RWPE2 (cell line): Measurements from ENCODE around the gene PRKG1.

Experiments used
- ATAC-seq: fragments of 200-7000 bp; cut with Tn5 transposase; 3 replicates; pipeline ENCODE4 v1.9.1; 2021; ENCODE audit warnings: low read depth
- DNase-seq: peaks from one replicate; pipeline ENCODE4 v3.0.0-alpha.2; 2020; ENCODE audit warnings: low spot score
- H3K27ac ChIP-seq: fragments of 450-650 bp; 2 replicates; pipeline ENCODE4 v1.5.1; 2017; ENCODE audit warnings: mild to moderate bottlenecking; ENCODE audit not compliant: poor library complexity, severe bottlenecking
- H3K27me3 ChIP-seq: fragments of 250-450 bp; sonication (Bioruptor Pico); 2 replicates; pipeline ENCODE4 v1.5.1; 2021; ENCODE audit warnings: mild to moderate bottlenecking, moderate library complexity; ENCODE audit not compliant: insufficient read depth, poor library complexity, severe bottlenecking
- H3K36me3 ChIP-seq: fragments of 250-450 bp; sonication (Bioruptor Pico); 2 replicates; pipeline ENCODE4 v1.5.1; 2020; ENCODE audit warnings: low read depth, mild to moderate bottlenecking, moderate library complexity
- H3K4me1 ChIP-seq: fragments of 250-450 bp; sonication (Bioruptor Pico); 2 replicates; pipeline ENCODE4 v1.5.1; 2021; ENCODE audit warnings: mild to moderate bottlenecking, moderate library complexity; ENCODE audit not compliant: insufficient read depth, poor library complexity, severe bottlenecking
- H3K4me3 ChIP-seq: fragments of 250-450 bp; sonication (Bioruptor Pico); 2 replicates; pipeline ENCODE4 v1.5.1; 2021; ENCODE audit warnings: mild to moderate bottlenecking, moderate library complexity; ENCODE audit not compliant: severe bottlenecking
- H3K9me3 ChIP-seq: fragments of 250-450 bp; sonication (Bioruptor Pico); 2 replicates; pipeline ENCODE4 v1.5.1; 2021; ENCODE audit warnings: mild to moderate bottlenecking, moderate library complexity; ENCODE audit not compliant: severe bottlenecking
- TF ChIP-seq, protein P1 (sequence below): fragments of 450-650 bp; IDR thresholded peaks from one replicate; pipeline ENCODE4 v1.5.1; 2017; ENCODE audit warnings: mild to moderate bottlenecking, moderate library complexity; ENCODE audit not compliant: poor library complexity, severe bottlenecking

PRKG1 gene

DNA sequence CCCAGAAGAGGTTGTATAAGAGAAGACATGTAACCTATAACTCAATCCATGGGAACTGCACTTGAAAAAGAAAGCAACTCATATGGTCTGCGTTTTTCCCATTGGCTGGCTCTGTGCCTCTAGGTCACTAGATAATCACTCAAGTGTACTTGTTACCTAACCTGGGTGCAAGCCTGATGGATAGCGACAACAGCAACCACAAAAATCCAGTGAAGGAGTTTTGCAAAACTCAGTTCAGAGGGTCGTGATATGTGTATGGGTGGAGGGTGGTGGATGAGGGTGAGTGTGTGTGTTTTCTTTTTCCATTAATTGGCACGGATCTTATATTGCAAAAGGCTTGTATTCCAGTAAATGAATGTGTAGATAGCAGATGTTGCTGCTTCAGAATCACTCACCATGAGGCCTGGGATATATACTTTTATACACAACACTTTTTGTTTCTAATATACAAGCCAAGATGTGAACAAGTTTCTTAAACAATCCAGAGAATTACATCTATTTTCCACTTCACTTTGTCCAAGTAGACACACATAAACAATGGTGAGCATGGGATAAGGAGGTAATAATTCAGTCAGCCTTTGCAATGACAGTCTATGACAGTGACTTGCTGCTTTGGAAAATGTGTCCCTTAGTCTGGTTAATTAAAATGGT lies 952.9 kb downstream of the PRKG1 start:
- no peak overlapping the region for H3K4me3 ChIP-seq
- TF ChIP-seq, protein P1, sequence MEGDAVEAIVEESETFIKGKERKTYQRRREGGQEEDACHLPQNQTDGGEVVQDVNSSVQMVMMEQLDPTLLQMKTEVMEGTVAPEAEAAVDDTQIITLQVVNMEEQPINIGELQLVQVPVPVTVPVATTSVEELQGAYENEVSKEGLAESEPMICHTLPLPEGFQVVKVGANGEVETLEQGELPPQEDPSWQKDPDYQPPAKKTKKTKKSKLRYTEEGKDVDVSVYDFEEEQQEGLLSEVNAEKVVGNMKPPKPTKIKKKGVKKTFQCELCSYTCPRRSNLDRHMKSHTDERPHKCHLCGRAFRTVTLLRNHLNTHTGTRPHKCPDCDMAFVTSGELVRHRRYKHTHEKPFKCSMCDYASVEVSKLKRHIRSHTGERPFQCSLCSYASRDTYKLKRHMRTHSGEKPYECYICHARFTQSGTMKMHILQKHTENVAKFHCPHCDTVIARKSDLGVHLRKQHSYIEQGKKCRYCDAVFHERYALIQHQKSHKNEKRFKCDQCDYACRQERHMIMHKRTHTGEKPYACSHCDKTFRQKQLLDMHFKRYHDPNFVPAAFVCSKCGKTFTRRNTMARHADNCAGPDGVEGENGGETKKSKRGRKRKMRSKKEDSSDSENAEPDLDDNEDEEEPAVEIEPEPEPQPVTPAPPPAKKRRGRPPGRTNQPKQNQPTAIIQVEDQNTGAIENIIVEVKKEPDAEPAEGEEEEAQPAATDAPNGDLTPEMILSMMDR = no peak

DNA sequence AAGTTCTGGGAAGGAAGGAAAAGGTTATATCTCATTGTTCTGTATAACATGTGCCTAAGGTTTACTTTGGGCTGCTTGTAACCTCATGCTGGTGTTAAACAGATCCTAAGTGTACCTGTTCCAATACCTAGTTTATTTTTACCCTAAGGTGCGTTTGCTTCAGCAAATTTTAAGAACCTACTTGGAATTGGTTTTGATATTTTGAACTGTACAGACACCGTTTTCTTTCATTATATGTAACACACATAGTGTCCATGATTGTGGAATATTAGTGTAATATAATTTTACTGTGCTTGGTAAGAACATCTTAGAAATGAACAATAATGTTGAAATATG lies 954.2 kb downstream of the PRKG1 start:
- no peak overlapping the region for H3K27ac ChIP-seq
- no peak for ATAC-seq

More for the DNA sequence above, 952.9 kb downstream of the PRKG1 start:
- H3K27me3 ChIP-seq = peaks cover 2% of the 10 kb centered on the region
- no peak for DNase-seq
- no peaks in the 10 kb centered on the region for H3K36me3 ChIP-seq
- no peak overlapping the region for H3K27ac ChIP-seq
- H3K4me1 ChIP-seq = no peaks in the 10 kb centered on the region
- no peaks in the 10 kb centered on the region for H3K9me3 ChIP-seq
- ATAC-seq = no peak

DNA sequence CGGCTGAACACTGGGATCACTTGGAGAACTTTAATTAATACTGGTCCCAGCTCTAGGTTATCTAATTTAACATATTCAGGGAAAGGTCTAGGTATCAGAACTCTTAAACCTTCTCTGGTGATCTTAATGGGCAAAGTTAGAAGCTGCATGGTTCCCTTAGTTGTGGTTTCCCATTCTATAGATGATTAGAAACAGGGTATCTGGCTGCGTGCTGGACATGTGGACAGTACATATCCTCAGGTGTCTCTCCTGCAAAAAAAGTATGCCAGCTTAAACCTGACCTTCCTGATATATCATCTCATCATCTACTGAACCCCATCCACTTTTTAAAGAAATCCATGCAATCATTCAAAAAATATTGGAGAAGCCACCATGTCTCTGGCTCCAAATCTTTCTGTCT lies 955.3 kb downstream of the PRKG1 start:
- DNase-seq = no peak
- H3K36me3 ChIP-seq = no peaks in the 10 kb centered on the region
- TF ChIP-seq, protein P1 = no peak
- no peaks in the 10 kb centered on the region for H3K9me3 ChIP-seq
- ATAC-seq = no peak
- no peaks in the 10 kb centered on the region for H3K4me1 ChIP-seq
- no peak overlapping the region for H3K27ac ChIP-seq
- no peak overlapping the region for H3K4me3 ChIP-seq
- H3K27me3 ChIP-seq = peaks cover 2% of the 10 kb centered on the region

More for the DNA sequence above, 954.2 kb downstream of the PRKG1 start:
- Histone ChIP-seq H3K36me3 (no peaks in the 10 kb centered on the region), H3K9me3 (no peaks in the 10 kb centered on the region), H3K27me3 (peaks cover 2% of the 10 kb centered on the region), H3K4me3 (no peak overlapping the region), H3K4me1 (no peaks in the 10 kb centered on the region)
- TF ChIP-seq, protein P1 = no peak
- no peak for DNase-seq

DNA sequence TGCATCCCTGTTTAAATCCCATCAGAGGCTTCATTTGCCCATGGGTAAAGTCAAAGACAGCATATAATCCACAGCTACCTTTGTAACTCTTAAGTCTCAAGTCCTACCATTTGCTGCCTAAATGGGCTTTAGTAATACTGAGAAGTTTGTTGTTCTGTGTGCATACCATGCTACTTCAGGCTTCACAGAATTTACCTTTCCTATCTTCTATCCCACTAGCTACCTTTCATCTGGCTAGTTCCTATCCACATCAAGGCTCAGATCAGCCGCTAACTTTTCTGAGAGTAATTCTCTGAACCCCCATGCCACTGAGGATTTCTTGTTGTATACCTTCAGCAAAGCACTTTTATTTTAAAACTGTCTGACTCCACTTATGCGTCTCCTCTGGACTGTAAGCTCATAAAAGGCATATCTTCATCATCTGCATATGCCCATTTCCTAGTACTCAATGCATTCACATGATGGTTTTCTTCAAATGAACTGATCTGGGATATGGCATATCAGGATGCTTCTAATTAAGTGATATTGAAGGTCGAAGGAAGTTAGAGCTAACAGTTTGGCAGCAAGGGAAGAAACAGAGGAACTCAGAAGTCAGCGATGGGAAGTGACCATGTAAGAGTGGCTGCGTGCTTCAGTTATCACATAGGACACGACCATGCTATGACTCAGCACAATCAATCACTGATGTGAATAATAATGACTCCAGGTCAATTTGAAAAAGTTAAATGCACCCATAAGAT lies 955.9 kb downstream of the PRKG1 start:
- TF ChIP-seq, protein P1 = no peak
- no peak overlapping the region for H3K4me3 ChIP-seq
- H3K4me1 ChIP-seq = no peaks in the 10 kb centered on the region
- H3K27me3 ChIP-seq = peaks cover 2% of the 10 kb centered on the region
- ATAC-seq (no peak), DNase-seq (no peak)
- H3K36me3 ChIP-seq = no peaks in the 10 kb centered on the region
- H3K9me3 ChIP-seq = no peaks in the 10 kb centered on the region
- no peak overlapping the region for H3K27ac ChIP-seq

DNA sequence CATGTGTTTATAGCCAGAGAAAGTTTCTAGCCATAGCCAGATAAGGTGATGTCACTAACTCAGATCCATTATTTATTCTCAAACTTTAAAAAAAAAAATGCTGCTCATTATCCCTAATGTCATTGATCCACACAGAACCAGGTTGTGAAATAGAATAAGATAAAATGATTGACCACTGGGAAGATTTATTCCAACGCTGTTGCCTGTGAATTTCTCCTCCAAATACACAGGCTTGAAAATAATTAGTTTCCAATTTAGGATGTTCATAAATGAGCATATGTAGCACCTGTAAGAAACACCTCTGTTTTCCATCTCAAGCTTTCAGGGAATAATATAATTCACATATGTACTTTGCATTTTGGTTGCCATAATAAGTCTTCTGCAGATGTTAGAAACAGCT lies 956.7 kb downstream of the PRKG1 start:
- ATAC-seq (no peak), DNase-seq (no peak)
- TF ChIP-seq, protein P1 = no peak
- Histone ChIP-seq H3K27ac (no peak overlapping the region), H3K9me3 (no peaks in the 10 kb centered on the region), H3K36me3 (no peaks in the 10 kb centered on the region), H3K27me3 (peaks cover 2% of the 10 kb centered on the region), H3K4me1 (no peaks in the 10 kb centered on the region), H3K4me3 (no peak overlapping the region)
